Measurements from ENCODE around the gene TMEM204.

- TF ChIP-seq ZNF70 (CRISPR knock-in tag; IDR thresholded peaks at IDR 0.05) (no peak), SNAI2 (CRISPR knock-in tag; IDR thresholded peaks at IDR 0.05) (no peak), ZFP30 (CRISPR knock-in tag; IDR thresholded peaks at IDR 0.05) (no peak), TSHZ2 (CRISPR knock-in tag; IDR thresholded peaks at IDR 0.05) (no peak), CREB5 (CRISPR knock-in tag; IDR thresholded peaks at IDR 0.05; ENCODE audit: low read depth) (no peak), PATZ1 (CRISPR knock-in tag; IDR thresholded peaks at IDR 0.05; ENCODE audit: borderline replicate concordance) (no peak), ZNF8 (CRISPR knock-in tag; IDR thresholded peaks at IDR 0.05) (no peak), TOX (CRISPR knock-in tag; IDR thresholded peaks at IDR 0.05; ENCODE audit: borderline replicate concordance) (no peak), ARNTL (CRISPR knock-in tag; IDR thresholded peaks at IDR 0.05; ENCODE audit: borderline replicate concordance, low read depth) (no peak)
Observed at GRCh38 chr16:1492923-1493745, 40.3 kb upstream of the TMEM204 start, which contains the start of gene TELO2.
